HG03520 (cell line): ENCODE results near the gene DNAH17.

Experiments used
- ATAC-seq: cut with Tn5 transposase; IDR thresholded peaks from one replicate; pipeline ENCODE4 v1.9.1; 2021; ENCODE audit warnings: mild to moderate bottlenecking, moderate library complexity; ENCODE audit not compliant: unreplicated experiment

The DNAH17 gene

DNA sequence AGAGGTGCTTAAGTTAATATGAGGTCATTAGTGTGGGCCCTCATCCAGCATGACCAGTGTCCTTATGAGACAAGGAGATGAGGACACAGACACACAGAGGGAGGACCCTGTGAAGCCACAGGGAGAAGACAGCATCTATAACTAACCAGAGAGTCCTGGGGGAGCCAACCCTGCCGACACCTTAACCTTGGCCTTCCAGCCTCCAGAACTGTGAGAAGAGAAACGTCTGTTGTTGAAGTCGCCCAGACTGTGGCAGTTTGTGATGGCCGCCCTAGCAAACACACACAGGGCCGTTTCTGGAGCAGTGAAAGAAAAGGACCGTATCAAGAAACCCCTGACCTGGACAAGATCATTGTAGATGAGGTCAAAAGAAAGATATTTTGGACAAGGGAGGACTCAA lies 26.7 kb downstream of the DNAH17 start:
- ATAC-seq, result no peak

- ATAC-seq, result no peak
These were observed 28.5 kb downstream of the DNAH17 start for GRCh38 chr17:78548725-78549124.

DNA sequence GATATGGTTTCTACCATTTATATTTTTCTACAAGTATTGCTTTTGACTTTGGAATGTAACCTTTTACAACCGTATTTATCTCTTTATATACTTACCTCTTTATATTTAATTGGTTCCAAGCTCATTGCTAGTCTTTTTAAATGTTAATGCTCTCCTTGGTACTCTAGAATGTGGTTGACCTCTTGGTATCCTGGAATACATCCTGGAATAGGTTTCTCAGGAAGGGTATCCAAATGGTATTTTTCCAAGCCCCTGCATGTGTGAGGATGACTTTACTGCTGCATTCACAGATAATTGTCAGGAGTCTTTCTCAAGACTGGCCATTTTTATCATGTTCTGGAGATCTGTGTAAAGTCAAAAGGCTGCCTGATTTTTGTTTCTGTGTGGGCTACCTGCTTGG lies 30.2 kb downstream of the DNAH17 start:
- no peak for ATAC-seq

- no peak for ATAC-seq
These were observed 30.7 kb downstream of the DNAH17 start for GRCh38 chr17:78546476-78546875.

DNA sequence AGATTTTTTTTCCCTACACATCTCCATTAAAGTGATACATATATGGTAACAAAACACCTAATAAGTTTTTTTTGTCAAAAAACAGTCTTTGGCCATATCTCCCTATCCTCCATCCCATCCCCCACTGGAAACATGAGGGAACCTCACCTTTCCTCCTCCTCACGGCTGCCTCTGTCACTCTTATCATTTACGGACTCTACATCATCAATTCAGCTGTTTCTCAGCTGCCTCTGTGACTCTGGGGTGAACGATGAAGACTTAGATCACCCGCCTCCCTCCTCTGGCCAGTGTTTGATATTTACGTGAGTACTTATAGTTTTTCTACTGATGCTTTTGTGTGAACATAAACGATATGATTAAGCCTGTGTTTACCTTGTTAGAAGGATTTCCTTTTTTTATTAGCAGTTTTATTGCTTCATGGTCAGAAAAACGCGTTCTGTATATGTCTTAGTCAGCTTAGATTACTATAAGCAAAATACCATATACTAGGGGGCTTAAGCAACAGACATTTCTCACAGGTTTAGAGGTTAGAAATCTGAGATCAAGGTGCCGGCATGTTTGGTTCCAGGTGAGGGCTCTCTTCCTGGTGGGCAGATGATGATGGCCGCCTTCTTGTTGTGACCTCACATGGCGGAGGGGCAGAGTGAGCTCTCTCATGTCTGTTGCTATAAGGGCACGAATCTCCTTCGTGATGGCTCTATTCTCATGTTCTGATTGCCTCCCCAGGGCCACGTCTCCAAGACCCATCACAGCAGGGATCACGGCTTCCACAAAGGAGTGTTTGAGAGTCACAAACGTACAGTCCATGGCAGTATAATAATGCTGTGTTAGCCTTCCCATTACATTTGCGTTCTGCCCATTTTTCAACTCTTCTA lies 32.1 kb downstream of the DNAH17 start:
- no peak for ATAC-seq

GRCh38 chr17:78541488-78542206 lies 35.5 kb downstream of the DNAH17 start:
- ATAC-seq, result no peak

DNA sequence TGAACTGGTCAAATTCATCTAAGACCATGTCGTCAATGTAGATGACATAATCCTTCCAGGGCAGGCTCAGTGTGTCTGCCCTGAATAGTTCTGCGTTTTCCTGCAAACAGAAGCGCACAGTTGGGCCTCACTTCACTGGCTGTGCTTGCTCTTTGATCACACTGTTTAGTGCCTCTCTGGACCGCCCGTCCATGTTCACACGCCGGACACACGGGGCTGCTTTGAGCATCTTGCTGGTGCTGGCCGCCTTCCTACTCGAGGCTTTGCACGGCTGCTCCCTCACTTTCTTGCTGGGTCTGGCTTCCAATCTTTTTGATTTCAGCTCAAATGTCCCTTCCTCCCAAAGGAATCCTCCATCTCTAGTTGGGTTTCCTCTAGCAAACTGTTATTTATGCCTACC lies 37.4 kb downstream of the DNAH17 start:
- ATAC-seq, result no peak

DNA sequence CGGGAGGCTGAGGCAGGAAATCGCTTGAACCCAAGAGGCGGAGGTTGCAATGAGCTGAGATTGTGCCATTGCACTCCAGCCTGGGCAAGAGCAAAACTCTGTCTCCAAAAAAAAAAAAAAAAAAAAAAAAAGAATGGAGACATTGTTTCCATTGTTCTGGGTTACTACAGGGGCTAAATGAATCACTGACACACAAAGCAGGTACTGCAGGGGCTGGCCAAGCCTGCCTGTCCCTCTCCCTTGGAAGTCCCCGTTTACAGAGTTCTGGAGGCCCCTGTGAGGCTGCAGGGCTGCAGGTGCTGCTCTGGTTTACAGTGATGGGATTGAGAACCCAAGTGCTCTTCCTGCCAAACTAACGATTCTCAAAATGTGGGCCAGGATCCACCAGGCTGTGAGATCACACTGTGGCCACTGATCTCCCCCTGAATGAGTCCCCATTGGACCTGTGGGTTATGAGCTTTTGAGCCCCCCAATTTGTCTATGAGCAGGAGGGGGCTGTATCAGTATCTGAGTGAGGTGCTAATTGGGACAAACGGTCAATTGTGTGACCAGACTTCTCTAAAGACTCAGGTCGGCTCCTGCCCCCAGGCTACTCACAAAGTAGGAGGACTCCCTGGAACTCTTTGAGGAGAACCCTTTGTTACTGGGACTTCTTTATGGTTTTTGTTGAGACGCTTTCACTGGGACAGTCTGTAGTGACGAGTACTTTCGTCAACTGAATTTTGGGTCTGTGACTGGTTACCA lies 39.0 kb downstream of the DNAH17 start:
- no peak for ATAC-seq

- ATAC-seq, result no peak
These were observed 39.9 kb downstream of the DNAH17 start for GRCh38 chr17:78537217-78537860.

GRCh38 chr17:78535273-78536197 lies 41.7 kb downstream of the DNAH17 start:
- no peak for ATAC-seq

GRCh38 chr17:78534492-78535272 lies 42.5 kb downstream of the DNAH17 start:
- ATAC-seq, result no peak

DNA sequence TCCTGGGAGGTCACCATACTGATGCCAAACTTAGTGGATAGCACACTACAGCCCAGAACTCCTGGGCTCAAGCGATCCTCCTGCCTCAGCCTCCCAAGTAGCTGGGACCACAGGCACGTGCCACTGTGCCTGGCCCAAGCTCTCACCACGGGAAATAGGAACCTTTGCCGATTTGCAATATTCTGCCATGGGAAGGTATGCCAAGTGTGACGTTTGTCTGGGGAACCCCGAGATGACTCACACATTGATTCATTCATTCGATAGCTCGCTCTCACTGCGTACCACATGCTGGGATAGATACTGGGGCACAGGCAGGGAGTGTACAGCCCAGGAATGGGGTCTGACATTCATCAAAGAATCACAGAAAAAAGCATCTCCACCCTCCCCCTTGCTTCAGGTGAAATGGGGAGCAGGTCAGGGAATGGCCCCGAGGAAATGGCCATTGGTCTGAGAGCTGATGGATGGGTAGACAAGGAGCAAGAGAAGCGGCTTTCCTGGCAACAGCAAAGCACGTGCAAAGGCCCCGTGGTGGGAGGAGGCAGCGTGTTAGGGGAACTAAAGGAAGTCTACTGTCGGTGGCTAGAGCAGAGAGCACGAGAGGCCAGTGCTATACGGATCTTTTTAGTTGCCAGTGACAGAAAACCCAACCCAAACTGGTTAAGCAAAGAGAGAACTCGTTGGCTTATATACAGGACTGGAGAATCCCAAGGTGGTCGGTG lies 44.1 kb downstream of the DNAH17 start:
- no peak for ATAC-seq

DNA sequence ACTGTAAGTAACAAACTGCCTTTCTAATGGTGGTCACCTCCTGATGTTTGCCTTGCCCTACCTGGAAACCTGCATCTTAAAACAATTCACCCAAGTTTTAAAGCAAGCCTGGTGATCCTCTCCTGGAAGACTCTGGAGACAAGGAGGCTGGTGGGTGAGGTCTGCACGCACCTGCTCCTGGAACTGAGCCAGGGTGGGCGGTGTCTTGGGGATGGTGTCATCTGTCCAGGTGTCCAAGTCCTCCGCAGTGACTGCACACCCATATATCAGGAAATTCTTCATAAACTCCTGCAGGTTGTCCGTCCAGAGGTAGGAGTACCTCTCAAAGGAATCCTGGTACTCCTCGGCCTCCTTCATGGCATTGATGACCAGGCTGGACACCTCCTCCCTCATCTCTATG lies 44.9 kb downstream of the DNAH17 start:
- no peak for ATAC-seq

DNA sequence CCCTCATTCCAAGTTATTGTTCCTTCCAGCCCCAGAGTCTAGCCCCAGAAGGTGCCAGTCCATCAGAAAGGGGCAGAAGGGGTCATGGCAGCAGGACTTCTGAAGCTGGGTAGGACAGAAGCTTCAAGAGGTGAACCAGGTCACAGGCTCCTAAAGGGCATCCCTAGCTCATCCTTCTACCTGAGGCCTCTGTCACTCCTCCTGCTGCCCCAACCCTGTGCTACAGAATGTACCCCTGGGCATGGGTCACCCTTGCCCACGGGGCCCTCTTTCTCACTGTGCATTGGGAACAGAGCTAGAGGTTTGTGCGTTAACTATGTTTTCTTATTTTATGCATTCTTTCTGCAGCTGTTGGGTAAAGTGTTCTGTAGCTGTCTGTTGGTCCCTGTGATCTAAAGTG lies 46.5 kb downstream of the DNAH17 start:
- ATAC-seq, result no peak

- ATAC-seq, result no peak
These were observed 47.1 kb downstream of the DNAH17 start for GRCh38 chr17:78529871-78530670.

- ATAC-seq, result no peak
These were observed 47.9 kb downstream of the DNAH17 start for GRCh38 chr17:78529251-78529650.

DNA sequence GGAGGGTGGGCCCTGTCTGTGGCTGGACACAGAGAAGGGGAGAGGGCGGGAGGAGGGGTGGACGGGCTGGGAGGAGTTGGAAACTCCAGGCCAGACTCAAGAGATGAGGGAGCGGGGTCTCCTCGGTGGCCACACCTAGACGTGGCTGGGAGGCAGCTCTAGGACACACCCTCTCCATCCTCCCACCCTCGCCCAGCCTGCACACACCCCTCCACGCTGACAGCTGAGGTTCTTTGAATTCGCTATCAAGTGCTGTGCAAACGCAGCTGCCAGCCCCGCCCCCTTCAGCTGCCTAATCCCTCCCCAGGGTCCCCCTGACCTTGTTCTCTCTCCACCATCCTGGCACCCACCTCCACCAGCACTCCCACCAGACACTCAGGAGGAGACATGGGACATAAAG lies 48.7 kb downstream of the DNAH17 start:
- no peak for ATAC-seq

DNA sequence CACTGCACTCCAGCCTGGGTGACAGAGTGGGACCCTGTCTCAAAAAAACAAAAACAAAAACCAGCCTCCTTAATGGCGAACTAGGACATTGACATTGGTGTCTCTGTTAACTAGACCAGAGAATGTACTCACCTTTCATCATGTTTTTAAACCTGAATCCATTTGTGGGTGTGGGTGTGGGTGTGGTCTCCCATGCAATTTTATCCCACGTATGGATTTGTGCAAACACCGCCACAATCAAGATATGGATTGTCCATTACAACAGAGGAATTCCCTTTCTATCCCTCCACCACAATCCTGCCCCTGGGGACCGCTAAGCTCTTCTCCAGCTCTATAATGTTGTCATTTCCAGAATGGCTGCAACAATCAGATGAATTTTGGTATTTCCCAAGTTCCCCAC lies 49.9 kb downstream of the DNAH17 start:
- no peak for ATAC-seq
